Measurements from ENCODE around the gene TSHZ2.

- TF ChIP-seq POLR2A (IDR thresholded peaks at IDR 0.05), result no peak
- no peak for TF ChIP-seq CTCF (IDR thresholded peaks at IDR 0.05)
These were observed 436.7 kb downstream of the TSHZ2 start for GRCh38 chr20:53408691-53409446.

Measured in breast epithelium (tissue), 3 donors.